B cell (primary cell): ENCODE results near the gene PANK4.

ENCODE experiments used
- EZH2 ChIP-seq: IDR thresholded peaks from 2 replicates; pipeline ENCODE4 v1.6.1; 2012; ENCODE audit warnings: borderline replicate concordance, low read depth, mild to moderate bottlenecking, moderate library complexity, low read length; ENCODE audit not compliant: insufficient read depth, poor library complexity, severe bottlenecking
- TF ChIP-seq, protein P1 (sequence below): fragments of 200-600 bp; IDR thresholded peaks from one replicate; pipeline ENCODE4 v1.8.0; 2022; ENCODE audit warnings: antibody characterized with exemption, mild to moderate bottlenecking

GRCh38 chr1:2483026-2483425 is 43.4 kb downstream of the PANK4 start:
- no peak for TF ChIP-seq EZH2
- TF ChIP-seq, protein P1, sequence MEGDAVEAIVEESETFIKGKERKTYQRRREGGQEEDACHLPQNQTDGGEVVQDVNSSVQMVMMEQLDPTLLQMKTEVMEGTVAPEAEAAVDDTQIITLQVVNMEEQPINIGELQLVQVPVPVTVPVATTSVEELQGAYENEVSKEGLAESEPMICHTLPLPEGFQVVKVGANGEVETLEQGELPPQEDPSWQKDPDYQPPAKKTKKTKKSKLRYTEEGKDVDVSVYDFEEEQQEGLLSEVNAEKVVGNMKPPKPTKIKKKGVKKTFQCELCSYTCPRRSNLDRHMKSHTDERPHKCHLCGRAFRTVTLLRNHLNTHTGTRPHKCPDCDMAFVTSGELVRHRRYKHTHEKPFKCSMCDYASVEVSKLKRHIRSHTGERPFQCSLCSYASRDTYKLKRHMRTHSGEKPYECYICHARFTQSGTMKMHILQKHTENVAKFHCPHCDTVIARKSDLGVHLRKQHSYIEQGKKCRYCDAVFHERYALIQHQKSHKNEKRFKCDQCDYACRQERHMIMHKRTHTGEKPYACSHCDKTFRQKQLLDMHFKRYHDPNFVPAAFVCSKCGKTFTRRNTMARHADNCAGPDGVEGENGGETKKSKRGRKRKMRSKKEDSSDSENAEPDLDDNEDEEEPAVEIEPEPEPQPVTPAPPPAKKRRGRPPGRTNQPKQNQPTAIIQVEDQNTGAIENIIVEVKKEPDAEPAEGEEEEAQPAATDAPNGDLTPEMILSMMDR: no peak
